Measurements from ENCODE around the gene TRIML2. TPM values are rescaled to one million over a fixed set of nuclear protein-coding genes. Genes with fewer than 3 reads are reported as not detected.
"Not testable (repeated sequence)": the region's sequence is repeated elsewhere in the genome, so short reads cannot be mapped to it uniquely, and the experiment has no call there.

TRIML2 gene
- total RNA-seq, 1 donor from 2014 or later: not detected

DNA sequence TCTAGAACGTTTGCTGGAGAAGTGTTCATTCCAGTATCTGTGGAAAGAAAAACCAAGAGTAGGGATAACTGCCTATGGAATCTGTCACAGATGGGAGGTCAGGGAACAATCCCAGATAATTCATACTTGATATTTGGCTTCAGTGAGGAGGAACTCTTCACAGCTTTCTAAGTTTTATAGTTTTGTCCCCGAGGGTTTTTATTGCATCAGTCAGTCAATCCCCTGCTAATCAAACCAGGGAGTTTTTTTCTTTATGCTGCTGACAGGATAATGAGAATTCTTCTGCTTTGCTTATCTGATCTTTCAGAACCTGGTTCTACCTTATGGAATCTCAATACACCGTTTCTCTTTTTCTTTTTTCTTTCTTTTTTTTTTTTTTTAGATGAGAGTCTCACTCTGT is 633 bp upstream of the TRIML2 start:
- intact Hi-C loops (cut with DNase I): no loop called here
- DNase-seq (ENCODE audit: low spot score): no peak

DNA sequence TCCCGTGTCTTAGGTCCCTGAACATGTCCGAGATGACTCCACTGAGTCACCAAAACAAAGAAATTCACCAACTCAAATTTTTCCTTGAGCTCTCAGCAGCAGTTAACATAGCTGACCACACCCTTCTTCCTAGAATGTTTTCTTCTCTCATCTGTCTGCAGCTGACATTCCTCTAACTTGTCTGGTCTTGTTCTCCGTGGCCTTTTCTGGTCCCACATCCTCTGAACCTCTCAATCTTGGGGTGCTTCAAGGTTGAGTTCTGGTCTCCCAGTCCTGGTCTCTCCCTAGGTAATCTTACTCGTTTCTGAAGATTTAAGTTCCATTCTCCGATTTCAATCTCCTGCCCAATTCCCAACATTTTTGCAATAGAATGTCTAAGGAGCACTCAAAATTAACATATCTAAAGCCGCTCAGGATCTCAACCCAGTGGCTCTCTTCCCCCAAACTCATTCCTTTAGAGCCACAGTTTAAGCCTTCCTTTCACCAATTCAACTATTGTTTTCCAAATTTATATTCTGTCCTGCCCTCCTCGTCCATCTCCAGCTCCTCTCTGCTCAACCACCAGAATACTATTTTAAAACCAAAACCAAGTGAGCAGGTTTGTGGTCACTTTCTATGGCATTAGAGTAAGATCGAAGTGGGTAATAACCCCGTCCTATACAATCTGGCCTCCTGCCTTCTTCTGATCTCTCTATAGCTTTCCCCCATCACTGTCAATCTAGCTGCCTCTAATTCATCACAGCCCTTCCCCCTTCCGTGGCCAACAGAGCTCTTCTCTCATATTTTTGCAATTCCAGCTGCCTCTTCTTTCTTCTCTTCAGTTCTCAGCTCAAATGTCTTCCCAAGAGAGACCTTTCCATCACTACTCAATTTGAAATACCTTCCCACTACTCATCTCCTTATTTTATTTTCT is 1.2 kb downstream of the TRIML2 start:
- no peak for DNase-seq (ENCODE audit: low spot score)
- intact Hi-C loops (cut with DNase I): no loop called here

DNA sequence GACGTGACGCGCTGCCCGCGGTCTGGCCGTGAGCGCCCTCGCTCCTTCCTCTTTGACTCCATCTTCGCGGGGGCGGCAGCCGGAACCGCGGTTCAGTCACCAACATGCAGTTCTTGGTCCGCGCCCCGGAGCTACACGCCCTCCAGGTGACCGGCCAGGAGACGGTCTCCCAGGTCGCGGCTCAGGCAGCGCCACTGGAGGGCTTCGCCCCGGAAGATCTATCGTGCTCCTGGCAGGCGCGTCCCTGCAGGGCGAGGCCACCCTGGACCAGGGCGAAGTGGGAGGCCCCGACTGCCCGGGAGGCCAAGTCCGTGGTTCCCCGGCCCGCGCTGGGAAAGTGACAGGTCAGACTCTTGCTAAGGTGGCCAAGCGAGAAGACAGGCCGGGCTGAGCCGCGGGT is 2.9 kb downstream of the TRIML2 start:
- intact Hi-C loops (cut with DNase I): no loop called here
- no peak for DNase-seq (ENCODE audit: low spot score)

DNA sequence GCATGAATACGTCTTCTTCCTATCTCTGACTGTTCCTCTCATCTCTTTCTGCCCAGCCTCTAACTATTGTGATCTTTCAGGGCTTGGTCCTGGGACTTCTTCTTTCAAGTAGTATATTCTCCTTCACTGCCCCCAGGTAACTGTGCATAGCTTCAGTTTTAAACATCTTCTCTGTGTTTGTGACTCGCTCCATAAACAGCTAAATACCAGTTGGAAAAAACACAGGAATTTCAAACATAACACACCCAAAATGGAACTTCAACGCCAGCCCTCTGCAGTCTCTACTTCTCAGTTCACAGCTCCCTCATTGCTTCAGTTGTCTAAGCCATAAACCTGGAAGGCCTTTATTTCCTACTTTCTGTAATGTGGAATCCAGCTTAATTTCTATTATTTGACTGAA is 16.6 kb downstream of the TRIML2 start:
- intact Hi-C loops (cut with DNase I): no loop called here
- DNase-seq (ENCODE audit: low spot score): no peak

DNA sequence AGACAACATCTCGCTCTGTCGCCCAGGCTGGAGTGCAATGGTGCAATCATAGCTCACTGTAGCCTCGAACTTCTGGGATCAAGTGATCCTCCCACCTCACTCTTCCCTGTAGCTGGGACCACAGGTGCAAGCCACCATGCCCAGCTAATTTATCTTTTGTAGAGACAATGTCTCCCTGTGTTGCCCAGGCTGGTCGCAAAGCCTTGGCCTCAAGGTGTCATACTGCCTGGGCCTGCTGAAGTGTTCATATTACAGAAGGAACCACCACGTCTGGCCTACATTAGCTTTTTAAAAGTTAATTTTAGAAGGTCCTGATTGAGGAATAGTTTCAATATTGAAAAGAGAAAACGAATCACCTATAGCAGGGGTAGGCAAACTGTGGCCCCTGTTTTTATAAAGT is 22.5 kb downstream of the TRIML2 start:
- no peak for DNase-seq (ENCODE audit: low spot score)
- intact Hi-C loops (cut with DNase I): no loop called here

DNA sequence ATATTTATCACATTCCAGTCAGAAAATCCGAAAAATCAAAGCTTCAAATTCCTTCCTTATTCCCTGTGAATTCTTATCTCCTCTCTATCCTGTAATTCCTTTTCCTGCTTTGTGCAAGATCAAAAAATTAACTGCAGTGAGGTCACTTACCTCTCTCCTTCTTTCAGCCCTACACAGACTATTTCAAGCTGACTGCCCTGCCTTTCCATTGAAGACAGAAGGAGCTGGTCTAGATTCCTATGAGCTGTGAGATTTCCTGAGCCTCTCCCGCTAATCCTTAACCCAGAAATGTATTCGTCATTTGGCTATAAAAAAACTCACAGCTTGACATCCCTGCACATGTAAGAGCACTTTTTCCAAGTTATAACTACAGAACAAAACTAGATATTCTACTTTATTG is 26.6 kb downstream of the TRIML2 start:
- no peak for DNase-seq (ENCODE audit: low spot score)
- intact Hi-C loops (cut with DNase I): no loop called here

DNA sequence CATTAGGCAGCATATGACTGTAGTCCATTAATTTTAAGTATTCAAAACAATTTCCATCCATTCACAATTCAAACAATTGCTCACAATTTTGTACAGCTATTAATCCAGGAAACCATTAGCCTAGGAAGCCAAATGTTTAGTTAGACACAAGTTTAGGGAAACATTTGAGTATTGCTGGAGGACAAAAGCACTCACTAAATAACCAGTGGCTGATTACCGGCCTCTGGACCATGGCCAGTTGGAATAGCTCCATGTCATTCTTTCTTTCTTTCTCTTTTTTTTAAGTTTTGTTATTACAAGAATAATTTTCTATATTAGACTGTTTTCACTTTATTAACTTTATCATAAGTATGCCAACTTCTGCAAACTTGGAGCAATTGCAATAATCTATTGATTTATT is 31.3 kb downstream of the TRIML2 start:
- DNase-seq (ENCODE audit: low spot score): no peak

DNA sequence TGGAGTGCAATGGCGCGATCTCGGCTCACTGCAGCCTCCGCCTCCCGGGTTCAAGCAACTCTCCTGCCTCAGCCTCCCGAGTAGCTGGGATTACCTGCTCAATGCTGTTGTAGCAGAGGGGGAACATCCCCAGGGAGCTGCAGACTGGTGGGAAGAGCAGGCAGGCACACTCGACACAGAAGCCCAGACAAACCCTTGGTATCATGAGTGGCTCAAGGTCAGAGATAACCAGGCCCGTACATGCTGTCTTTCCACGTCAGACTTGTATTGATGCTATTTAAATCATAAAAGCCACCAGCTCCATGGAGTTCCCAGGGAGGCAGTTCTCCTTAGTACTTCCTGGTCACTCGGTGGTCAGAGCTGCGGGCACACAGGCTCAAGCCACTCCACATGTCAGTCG is 33.2 kb downstream of the TRIML2 start:
- intact Hi-C loops (cut with DNase I): no loop called here
- no peak for DNase-seq (ENCODE audit: low spot score)

More for the DNA sequence above, 31.3 kb downstream of the TRIML2 start:
- intact Hi-C loops (cut with DNase I): no loop called here

DNA sequence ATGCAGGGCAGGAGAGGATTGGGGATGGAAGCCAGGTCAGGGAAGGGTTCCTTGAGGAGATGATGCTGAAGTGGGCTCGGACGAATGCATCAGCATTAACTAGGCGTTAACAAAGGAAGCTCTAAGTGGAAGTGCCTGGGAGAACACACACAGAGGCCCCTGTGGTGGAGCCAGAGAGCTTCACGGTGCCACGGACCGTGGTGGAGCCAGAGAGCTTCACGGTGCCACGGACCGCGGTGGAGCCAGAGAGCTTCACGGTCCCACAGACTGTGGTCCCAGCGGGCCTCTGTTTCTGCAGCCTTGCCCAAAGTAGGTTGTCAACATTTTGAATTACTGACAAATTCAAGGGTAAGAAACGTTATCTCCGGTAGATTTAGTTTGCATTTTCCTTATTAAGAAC is 48.3 kb downstream of the TRIML2 start:
- intact Hi-C loops (cut with DNase I): no loop called here
- no peak for DNase-seq (ENCODE audit: low spot score)

DNA sequence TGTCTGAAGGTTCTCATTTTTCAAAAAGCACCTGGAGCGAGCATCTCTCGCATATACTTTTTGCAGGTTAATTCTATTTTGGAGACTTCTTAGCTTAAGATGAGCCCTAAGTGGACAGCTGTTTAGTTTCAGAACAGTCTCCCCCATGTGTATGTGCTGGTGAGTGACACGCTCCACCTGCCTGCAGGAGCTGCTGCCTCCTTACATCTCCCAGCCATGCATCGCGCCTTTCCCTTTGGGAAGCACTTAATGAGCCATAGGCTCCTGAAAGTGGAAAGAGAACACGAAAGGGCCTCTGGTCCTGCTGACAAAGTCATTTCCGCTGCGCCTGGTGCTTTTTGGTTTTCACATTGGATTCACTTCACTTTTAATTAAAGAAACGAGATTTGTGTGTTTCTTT is 56.1 kb downstream of the TRIML2 start:
- DNase-seq (ENCODE audit: low spot score): no peak
- intact Hi-C loops (cut with DNase I): no loop called here

DNA sequence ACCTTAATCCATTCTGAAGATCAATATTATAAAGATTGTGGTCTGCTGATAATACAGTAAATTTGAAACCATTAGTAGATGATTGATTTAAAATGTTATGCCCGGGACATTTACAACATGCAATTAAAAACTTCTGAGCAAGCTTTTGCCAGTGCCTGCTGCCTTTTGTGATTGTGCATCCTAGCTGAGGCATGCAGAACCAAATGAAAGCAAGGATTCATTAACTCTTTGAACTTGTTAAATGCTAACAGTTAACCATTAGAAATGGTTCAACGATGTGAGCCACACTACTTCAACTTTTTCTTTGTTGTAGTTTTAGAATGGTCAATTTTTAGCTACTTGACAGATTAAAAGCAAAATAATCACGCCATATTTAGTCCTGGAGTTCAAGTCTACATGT is 62.7 kb downstream of the TRIML2 start:
- intact Hi-C loops (cut with DNase I): no loop called here
- no peak for DNase-seq (ENCODE audit: low spot score)

DNA sequence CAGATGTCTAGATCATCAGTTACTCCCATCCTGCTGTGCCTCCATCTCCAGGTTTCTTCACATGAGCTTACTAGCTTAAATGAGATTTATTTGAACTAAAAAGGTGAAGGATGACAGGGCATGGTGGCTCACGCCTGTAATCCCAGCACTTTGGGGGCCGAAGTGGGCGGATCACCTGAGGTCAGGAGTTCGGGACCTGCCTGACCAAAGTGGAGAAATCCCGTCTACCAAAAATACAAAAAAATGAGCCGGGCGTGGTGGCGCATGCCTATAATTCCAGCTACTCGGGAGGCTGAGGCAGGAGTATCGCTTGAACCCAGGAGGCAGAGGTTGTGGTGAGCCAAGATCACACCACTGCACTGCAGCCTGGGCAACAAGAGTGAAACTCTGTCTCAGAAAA is 63.9 kb downstream of the TRIML2 start:
- intact Hi-C loops (cut with DNase I); DNase-seq (ENCODE audit: low spot score): not testable (repeated sequence)

DNA sequence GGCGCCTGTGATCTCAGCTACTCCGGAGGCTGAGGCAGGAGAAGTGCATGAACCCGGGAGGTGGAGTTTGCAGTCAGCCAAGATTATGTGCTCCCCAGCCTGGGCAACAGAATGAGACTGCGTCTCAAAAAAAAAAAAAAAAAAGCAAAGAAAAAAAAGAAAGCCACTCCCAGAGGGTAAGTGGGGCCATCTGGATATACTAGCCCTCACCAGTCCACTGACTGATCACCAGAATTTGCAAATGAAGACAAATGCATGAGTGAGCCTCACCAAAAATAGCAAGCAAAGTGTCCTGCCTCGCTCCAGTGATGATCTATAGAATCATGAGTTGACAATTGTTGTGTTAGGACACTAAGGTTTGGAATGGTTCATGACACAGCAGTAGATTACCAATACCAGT is 66.2 kb downstream of the TRIML2 start:
- intact Hi-C loops (cut with DNase I): no loop called here
- no peak for DNase-seq (ENCODE audit: low spot score)

DNA sequence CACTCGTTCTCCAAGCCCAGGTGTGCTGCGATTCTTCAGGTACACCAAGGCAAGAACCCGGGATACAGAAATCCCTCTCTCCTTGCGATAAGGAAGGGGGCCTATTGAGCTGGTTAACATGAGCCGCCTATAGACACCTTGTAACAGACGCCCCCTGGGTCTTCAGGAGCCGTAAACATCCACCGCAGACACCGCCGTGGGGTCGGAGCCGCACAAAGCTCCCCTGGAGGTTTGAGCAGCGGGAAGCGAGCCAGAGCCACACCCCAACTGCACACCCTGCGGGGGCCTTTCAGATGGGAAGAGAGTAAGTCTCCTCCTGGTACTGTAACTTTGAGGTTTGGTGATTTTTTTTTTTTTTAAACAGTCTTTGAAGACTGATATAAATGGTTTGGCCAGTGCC is 67.2 kb downstream of the TRIML2 start:
- no peak for DNase-seq (ENCODE audit: low spot score)
- intact Hi-C loops (cut with DNase I): no loop called here

DNA sequence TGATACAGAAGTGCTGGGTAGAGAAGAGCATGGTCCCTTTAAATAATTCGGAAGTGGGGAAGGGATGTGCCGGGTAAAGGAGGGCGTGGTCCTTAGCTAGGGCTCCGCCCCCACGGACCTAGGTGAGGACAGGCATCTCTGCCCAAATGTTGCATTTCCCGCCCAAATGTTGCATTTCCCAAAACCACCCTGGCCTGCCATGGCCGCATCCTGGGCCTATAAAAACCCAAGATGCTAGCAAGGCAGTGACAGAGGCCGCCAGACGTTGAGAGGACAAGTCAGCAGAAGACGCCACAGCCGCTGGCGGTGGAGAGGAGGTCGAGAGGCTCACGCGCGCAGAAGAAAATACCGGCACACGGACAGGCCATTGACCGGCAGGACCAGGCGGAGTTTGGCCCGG is 67.7 kb downstream of the TRIML2 start:
- no peak for DNase-seq (ENCODE audit: low spot score)
- intact Hi-C loops (cut with DNase I): no loop called here

Other genes starting within 250 kb of the TRIML2 start
- not detected for gene ZFP42, start 113.8 kb downstream of the TRIML2 start, total RNA-seq
- gene TRIML1, start 29.8 kb upstream of the TRIML2 start, total RNA-seq: not detected